VCaP (cell line): ENCODE data around the gene MYO19.
A peak's percentile ranks its signal among the peaks of the same experiment; 100 is the strongest.
"Not testable (repeated sequence)": the region's sequence is repeated elsewhere in the genome, so short reads cannot be mapped to it uniquely, and the experiment has no call there.

ENCODE experiments used
- H3K27ac ChIP-seq: fragments of 450-650 bp; 2 replicates; pipeline ENCODE4 v1.5.1; 2017
- TF ChIP-seq, protein P1 (sequence below): fragments of 450-650 bp; conservative IDR thresholded peaks from 2 replicates; pipeline ENCODE4 v1.5.1; 2017; ENCODE audit warnings: mild to moderate bottlenecking, moderate library complexity

MYO19 gene

DNA sequence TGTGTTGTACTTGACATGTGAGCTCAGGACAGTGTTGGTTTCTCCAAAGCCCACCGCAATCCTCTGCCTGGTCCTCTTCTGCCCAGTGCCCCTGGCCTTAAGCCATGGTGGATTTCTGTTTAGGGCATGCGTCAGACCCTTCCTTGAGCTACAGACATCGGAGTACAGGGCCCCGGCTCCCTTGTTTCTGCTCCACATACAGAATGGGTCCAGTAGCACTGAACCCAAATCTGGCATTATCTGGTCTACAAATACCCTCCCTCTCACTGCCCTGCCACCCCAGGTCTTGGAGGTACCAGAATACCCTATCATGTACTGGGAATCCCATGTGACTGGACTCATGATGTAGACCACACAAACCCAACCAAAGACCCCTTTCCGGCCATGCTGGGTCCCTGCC is 75.6 kb downstream of the MYO19 start:
- H3K27ac ChIP-seq: no peak overlapping the region
- TF ChIP-seq, protein P1, sequence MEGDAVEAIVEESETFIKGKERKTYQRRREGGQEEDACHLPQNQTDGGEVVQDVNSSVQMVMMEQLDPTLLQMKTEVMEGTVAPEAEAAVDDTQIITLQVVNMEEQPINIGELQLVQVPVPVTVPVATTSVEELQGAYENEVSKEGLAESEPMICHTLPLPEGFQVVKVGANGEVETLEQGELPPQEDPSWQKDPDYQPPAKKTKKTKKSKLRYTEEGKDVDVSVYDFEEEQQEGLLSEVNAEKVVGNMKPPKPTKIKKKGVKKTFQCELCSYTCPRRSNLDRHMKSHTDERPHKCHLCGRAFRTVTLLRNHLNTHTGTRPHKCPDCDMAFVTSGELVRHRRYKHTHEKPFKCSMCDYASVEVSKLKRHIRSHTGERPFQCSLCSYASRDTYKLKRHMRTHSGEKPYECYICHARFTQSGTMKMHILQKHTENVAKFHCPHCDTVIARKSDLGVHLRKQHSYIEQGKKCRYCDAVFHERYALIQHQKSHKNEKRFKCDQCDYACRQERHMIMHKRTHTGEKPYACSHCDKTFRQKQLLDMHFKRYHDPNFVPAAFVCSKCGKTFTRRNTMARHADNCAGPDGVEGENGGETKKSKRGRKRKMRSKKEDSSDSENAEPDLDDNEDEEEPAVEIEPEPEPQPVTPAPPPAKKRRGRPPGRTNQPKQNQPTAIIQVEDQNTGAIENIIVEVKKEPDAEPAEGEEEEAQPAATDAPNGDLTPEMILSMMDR: no peak

DNA sequence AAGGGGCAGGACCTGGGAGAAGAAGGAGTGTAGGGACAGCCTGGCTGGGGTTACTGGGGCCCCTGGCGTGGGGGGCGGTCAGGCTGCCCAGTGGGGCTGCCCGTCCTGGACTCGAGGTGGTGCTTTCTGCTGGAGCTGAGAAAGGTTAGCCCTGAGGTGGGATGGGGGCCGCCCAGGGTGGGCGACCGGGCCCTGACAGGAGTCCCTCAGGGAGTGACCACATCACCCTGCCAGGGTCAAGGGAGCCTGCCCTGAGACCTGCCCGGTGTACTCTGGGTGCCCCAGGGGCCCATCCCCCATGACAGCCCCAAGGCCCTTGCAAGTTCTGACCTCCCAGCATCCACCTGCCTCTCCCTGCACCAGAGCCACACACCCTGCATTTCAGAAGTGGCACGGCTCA is 77.0 kb downstream of the MYO19 start:
- H3K27ac ChIP-seq: not testable (repeated sequence)

DNA sequence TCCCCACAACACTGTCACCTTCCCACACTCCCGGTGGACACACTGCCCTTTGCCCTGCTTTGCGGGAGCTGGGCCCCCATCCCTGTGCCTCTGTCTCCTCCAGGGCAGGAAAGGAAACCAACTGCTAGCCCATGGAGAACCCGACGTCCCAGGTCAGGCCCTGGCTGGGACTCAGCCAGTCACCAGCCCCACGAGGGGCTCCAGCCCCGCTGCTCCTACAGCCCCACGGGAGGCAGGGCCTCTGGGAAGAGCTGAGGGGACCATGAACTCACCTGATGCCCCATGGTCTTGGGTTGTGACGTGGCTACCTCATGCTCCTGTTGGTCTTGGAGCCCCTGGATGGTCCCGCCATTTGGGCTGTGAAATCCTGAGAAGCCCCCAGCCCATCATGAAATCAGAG is 81.8 kb downstream of the MYO19 start:
- H3K27ac ChIP-seq: not testable (repeated sequence)

DNA sequence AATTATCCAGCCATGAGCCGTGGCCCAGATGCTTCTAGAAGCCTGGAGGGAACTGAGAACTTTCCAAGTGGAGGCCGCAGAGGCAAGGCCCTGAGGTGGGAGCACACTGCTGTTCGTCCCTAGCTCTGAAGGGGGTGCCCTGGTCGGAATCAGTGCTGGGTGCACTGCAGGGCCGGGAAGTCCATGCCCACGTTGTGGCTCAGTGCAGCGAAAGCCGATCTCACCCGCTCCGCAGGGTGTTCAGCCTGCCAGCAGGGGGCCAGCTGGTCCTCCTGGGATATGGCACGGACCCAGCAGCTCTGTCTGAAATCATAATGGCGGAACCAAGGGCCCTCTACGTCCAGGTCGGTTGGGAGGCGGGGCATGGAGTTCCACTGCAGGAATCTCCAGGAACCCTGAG is 84.7 kb downstream of the MYO19 start:
- TF ChIP-seq, protein P1: peak; percentile 66
- H3K27ac ChIP-seq: not testable (repeated sequence)
